ENCODE measurements around the gene KCTD2.

GRCh38 chr17:75087558-75088453, 40.8 kb downstream of the KCTD2 start, which contains the start of gene SLC16A5:
- TF ChIP-seq CTCF (IDR thresholded peaks at IDR 0.05; ENCODE audit: insufficient read depth, low read depth, low read length): no peak
- no peak for TF ChIP-seq EZH2 (IDR thresholded peaks at IDR 0.05; ENCODE audit: insufficient read depth, low read length)
